ENCODE measurements around the gene GJB1.
A peak's percentile ranks its signal among the peaks of the same experiment; 100 is the strongest.
"Not testable (repeated sequence)": the region's sequence is repeated elsewhere in the genome, so short reads cannot be mapped to it uniquely, and the experiment has no call there.

Gene GJB1

GRCh38 chrX:71254092-71254963 lies 31.3 kb downstream of the GJB1 start, which contains the start of gene ZMYM3:
ZMYM3 (minus strand) TSS chrX:71254140; CDS start chrX:71253255, 885 bp downstream.
- Histone ChIP-seq H2AFZ (ENCODE audit: low read length) (no peak within 1 kb of the TSS), H3K27ac (ENCODE audit: low read depth, low read length, poor library complexity, severe bottlenecking) (peak within 1 kb of the TSS; percentile 88), H3K79me2 (ENCODE audit: insufficient read depth, low read length) (no peaks in the 10 kb centered on the region; the same call in 1 of the 2 replicates), H3K4me1 (ENCODE audit: insufficient read depth, low read length, severe bottlenecking) (peaks cover 31% of the 10 kb centered on the region), H3K9me2 (ENCODE audit: low read depth, low read length) (no peaks in the 10 kb centered on the region), H3K9ac (ENCODE audit: low read length) (peak within 1 kb of the TSS; percentile 91), H3K9me3 (ENCODE audit: low read length) (no peaks in the 10 kb centered on the region), H3K4me2 (ENCODE audit: low read length) (peak within 1 kb of the TSS; percentile 88), H4K20me1 (ENCODE audit: insufficient read depth, low read length) (no peaks in the 10 kb centered on the region), H3K36me3 (ENCODE audit: insufficient read depth, low read length) (peaks cover 12% of the 10 kb centered on the region), H3K4me3 (ENCODE audit: low read depth, low read length, poor library complexity, severe bottlenecking) (peak within 1 kb of the TSS; percentile 84), H3K27me3 (ENCODE audit: insufficient read depth, low read length) (no peaks in the 10 kb centered on the region), H3F3A (ENCODE audit: insufficient read depth, low read length) (no peaks in the 10 kb centered on the region)
- no peak for TF ChIP-seq EZH2 (IDR thresholded peaks at IDR 0.05; ENCODE audit: borderline replicate concordance, low read length)

DNA sequence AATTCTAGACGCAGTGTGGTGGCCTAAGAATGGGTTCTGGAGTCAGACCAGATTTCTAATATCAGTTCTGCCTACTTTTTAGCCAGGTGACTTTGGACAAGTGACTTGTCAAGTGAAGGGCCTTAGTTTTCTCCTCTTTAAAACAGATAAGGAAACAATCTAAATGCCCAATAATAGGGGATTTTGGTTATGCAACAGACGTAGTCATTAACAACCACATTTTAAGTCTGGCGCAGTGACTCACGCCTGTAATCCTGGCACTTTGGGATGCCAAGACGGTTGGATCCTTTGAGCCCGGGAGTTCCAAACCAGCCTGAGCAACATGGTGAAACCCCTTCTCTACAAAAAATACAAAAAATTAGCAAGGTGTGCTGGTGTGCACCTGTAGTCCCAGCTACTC lies 33.0 kb downstream of the GJB1 start:
- H2AFZ ChIP-seq (ENCODE audit: low read length): no peak overlapping the region
- H3K79me2 ChIP-seq (ENCODE audit: insufficient read depth, low read length): no peaks in the 10 kb centered on the region; the same call in 1 of the 2 replicates
- H3K4me3 ChIP-seq (ENCODE audit: low read depth, low read length, poor library complexity, severe bottlenecking): peak overlapping the region; percentile 84
- H3K27ac ChIP-seq (ENCODE audit: low read depth, low read length, poor library complexity, severe bottlenecking): peak overlapping the region; percentile 88
- no peaks in the 10 kb centered on the region for H3K9me3 ChIP-seq (ENCODE audit: low read length)
- H3K36me3 ChIP-seq (ENCODE audit: insufficient read depth, low read length): no peaks in the 10 kb centered on the region; the same call in 1 of the 2 replicates
- no peaks in the 10 kb centered on the region for H3F3A ChIP-seq (ENCODE audit: insufficient read depth, low read length)
- peak overlapping the region; percentile 91; the same call in 1 of the 2 replicates for H3K9ac ChIP-seq (ENCODE audit: low read length)
- peak overlapping the region; percentile 88 for H3K4me2 ChIP-seq (ENCODE audit: low read length)
- H4K20me1 ChIP-seq (ENCODE audit: insufficient read depth, low read length): no peaks in the 10 kb centered on the region
- H3K9me2 ChIP-seq (ENCODE audit: low read depth, low read length): no peaks in the 10 kb centered on the region
- H3K27me3 ChIP-seq (ENCODE audit: insufficient read depth, low read length): no peaks in the 10 kb centered on the region
- no peak for TF ChIP-seq EZH2 (IDR thresholded peaks at IDR 0.05; ENCODE audit: borderline replicate concordance, low read length)
- TF ChIP-seq, protein P1, sequence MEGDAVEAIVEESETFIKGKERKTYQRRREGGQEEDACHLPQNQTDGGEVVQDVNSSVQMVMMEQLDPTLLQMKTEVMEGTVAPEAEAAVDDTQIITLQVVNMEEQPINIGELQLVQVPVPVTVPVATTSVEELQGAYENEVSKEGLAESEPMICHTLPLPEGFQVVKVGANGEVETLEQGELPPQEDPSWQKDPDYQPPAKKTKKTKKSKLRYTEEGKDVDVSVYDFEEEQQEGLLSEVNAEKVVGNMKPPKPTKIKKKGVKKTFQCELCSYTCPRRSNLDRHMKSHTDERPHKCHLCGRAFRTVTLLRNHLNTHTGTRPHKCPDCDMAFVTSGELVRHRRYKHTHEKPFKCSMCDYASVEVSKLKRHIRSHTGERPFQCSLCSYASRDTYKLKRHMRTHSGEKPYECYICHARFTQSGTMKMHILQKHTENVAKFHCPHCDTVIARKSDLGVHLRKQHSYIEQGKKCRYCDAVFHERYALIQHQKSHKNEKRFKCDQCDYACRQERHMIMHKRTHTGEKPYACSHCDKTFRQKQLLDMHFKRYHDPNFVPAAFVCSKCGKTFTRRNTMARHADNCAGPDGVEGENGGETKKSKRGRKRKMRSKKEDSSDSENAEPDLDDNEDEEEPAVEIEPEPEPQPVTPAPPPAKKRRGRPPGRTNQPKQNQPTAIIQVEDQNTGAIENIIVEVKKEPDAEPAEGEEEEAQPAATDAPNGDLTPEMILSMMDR (IDR thresholded peaks at IDR 0.05; ENCODE audit: low read length): no peak
- H3K4me1 ChIP-seq (ENCODE audit: insufficient read depth, low read length, severe bottlenecking): peaks cover 31% of the 10 kb centered on the region

GRCh38 chrX:71256856-71257255 lies 33.8 kb downstream of the GJB1 start:
- H3K36me3 ChIP-seq (ENCODE audit: insufficient read depth, low read length): no peaks in the 10 kb centered on the region
- peaks cover 27% of the 10 kb centered on the region for H3K4me1 ChIP-seq (ENCODE audit: insufficient read depth, low read length, severe bottlenecking)
- no peak for TF ChIP-seq EZH2 (IDR thresholded peaks at IDR 0.05; ENCODE audit: borderline replicate concordance, low read length)
- TF ChIP-seq, protein P1 (IDR thresholded peaks at IDR 0.05; ENCODE audit: low read length): no peak
- no peaks in the 10 kb centered on the region; the same call in 1 of the 2 replicates for H3K79me2 ChIP-seq (ENCODE audit: insufficient read depth, low read length)
- no peaks in the 10 kb centered on the region for H4K20me1 ChIP-seq (ENCODE audit: insufficient read depth, low read length)
- no peaks in the 10 kb centered on the region for H3F3A ChIP-seq (ENCODE audit: insufficient read depth, low read length)
- no peaks in the 10 kb centered on the region for H3K9me2 ChIP-seq (ENCODE audit: low read depth, low read length)
- no peak overlapping the region for H2AFZ ChIP-seq (ENCODE audit: low read length)
- no peak overlapping the region for H3K9ac ChIP-seq (ENCODE audit: low read length)
- peak overlapping the region; percentile 88; the same call in 1 of the 2 replicates for H3K4me2 ChIP-seq (ENCODE audit: low read length)
- H3K9me3 ChIP-seq (ENCODE audit: low read length): no peaks in the 10 kb centered on the region
- H3K27ac ChIP-seq (ENCODE audit: low read depth, low read length, poor library complexity, severe bottlenecking): no peak overlapping the region
- H3K4me3 ChIP-seq (ENCODE audit: low read depth, low read length, poor library complexity, severe bottlenecking): no peak overlapping the region
- H3K27me3 ChIP-seq (ENCODE audit: insufficient read depth, low read length): no peaks in the 10 kb centered on the region

GRCh38 chrX:71268624-71269023 lies 45.6 kb downstream of the GJB1 start:
- H3K4me3 ChIP-seq (ENCODE audit: low read depth, low read length, poor library complexity, severe bottlenecking); H4K20me1 ChIP-seq (ENCODE audit: insufficient read depth, low read length); H3K9me3 ChIP-seq (ENCODE audit: low read length); H3K4me1 ChIP-seq (ENCODE audit: insufficient read depth, low read length, severe bottlenecking); H3K27me3 ChIP-seq (ENCODE audit: insufficient read depth, low read length); H3K4me2 ChIP-seq (ENCODE audit: low read length); H3K9ac ChIP-seq (ENCODE audit: low read length); H3K9me2 ChIP-seq (ENCODE audit: low read depth, low read length); H3K36me3 ChIP-seq (ENCODE audit: insufficient read depth, low read length); H3K79me2 ChIP-seq (ENCODE audit: insufficient read depth, low read length); H3F3A ChIP-seq (ENCODE audit: insufficient read depth, low read length); H3K27ac ChIP-seq (ENCODE audit: low read depth, low read length, poor library complexity, severe bottlenecking); H2AFZ ChIP-seq (ENCODE audit: low read length): not testable (repeated sequence)
